GM10266 (cell line): ENCODE results near the gene LRRC47.
"Not testable (repeated sequence)": the region's sequence is repeated elsewhere in the genome, so short reads cannot be mapped to it uniquely, and the experiment has no call there.

Source experiments
- DNase-seq: peaks from one replicate; pipeline ENCODE4 v3.0.0; 2012; ENCODE audit errors: extremely low spot score
- TF ChIP-seq, protein P1 (sequence below): IDR thresholded peaks from 2 replicates; pipeline ENCODE4 v1.5.1; 2012; ENCODE audit warnings: mild to moderate bottlenecking, low read depth; ENCODE audit not compliant: control insufficient read depth, insufficient read depth; ENCODE audit errors: missing control alignments

Gene LRRC47

DNA sequence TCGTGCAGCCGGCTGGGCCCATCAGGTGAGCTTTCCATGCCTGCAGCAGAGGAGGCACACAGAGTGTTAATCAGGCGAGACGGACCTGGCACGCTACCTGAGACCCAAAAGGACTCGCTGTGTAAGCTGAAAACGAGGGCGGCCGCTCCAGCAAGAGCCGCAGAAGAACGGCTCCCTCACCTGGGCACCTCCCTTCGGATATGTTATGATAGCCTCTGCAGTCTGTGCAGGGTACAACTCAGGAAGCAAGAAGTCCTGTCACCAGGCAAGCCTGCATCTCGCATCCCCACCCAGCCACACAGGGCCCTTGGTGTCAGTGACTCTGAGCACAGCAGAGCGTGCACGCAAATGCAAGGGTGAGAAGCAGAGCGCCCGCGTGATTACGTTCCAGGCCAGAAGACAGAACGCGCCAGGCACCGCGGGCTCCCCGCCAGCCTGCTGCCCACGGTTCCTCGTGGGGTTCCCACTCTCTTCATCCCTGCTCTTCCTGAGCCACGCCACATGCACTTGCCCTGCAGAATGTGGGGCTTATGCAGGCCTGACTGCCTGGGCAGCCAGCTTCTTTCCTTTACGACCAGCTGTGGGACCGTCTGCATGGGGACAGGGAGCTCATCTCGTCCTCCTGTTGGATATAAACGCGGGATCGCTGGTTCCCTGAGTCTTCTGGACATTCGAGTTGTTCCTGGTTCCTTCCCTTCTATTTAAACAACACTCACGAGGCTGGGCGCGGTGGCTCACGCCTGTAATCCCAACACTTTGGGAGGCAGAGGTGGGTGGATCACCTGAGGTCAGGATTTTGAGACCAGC lies 20.2 kb upstream of the LRRC47 start:
- no peak for DNase-seq

DNA sequence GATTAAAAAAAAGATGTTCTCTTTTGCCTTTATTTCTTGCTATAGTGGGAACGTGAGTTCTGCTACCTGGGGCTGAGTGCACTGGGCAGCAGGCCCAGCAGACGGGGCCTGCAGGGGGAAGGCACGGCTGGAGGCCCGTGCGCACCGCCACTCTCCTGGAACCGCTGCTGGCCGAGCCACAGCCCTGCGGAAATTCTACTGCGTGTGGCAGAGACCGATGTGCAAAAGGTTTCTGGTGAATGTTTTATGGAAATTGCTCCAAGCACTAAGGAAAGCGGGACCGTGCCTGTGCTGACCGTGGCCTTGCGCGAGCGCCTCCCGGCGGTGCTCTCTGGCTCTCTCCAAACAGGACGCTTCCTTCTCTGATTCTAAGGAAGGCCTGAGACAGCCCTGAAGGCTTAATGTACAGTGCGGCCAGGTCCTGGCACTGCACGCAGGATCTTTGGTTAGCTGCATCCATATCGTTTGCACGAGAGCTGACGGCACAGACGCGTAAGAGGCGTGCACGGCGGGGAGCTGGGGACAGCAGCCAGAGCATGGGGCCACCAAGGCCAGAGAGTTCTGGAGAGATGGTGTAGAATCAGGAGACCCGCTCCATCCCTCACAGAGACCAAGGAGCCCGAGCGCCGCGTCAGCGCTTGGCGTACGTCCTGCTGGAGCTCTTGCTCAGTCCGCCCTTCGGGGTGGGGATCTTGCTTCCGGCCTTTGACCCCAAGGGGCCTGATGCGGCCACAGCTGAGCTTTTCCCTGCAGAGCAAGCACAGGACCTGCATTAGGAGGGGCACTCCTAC lies 18.7 kb upstream of the LRRC47 start:
- TF ChIP-seq, protein P1, sequence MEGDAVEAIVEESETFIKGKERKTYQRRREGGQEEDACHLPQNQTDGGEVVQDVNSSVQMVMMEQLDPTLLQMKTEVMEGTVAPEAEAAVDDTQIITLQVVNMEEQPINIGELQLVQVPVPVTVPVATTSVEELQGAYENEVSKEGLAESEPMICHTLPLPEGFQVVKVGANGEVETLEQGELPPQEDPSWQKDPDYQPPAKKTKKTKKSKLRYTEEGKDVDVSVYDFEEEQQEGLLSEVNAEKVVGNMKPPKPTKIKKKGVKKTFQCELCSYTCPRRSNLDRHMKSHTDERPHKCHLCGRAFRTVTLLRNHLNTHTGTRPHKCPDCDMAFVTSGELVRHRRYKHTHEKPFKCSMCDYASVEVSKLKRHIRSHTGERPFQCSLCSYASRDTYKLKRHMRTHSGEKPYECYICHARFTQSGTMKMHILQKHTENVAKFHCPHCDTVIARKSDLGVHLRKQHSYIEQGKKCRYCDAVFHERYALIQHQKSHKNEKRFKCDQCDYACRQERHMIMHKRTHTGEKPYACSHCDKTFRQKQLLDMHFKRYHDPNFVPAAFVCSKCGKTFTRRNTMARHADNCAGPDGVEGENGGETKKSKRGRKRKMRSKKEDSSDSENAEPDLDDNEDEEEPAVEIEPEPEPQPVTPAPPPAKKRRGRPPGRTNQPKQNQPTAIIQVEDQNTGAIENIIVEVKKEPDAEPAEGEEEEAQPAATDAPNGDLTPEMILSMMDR: no peak
- no peak for DNase-seq

More for the DNA sequence above, 20.2 kb upstream of the LRRC47 start:
- TF ChIP-seq, protein P1: no peak

DNA sequence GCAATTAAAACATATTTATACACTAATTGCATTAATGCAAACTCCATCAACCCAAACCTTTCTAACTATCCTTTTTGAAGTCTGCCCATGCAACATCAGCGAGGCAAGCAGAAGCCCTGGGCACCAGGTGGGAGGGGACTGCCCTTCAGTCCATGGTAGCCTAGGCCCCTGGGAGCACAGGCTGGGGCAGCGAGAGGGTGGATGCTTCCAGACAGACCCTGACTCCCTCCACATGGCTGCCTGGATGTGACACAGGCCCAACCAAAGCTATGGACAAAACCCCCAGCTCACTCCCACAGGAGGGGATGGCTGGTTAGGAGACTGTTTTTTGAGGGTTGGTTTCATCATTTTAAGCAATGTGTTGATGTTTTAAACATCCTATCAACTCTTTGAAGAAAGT lies 17.8 kb upstream of the LRRC47 start:
- TF ChIP-seq, protein P1: no peak
- no peak for DNase-seq

DNA sequence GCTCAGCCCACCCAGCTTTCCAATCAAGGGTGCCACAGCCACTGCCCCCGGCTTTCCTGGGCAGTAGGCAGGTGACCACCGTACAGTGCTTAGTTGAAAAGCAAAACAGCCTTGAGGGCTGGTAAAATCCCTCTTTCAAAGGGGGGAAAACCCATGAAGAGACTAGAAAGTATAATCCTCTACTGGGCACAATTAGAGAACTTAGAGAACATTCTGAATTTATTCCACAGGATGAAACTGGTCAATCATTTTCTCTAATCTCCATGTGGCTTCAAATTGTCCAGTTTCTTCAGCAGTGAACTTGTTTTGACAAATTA lies 15.3 kb upstream of the LRRC47 start:
- TF ChIP-seq, protein P1: no peak
- DNase-seq: no peak

DNA sequence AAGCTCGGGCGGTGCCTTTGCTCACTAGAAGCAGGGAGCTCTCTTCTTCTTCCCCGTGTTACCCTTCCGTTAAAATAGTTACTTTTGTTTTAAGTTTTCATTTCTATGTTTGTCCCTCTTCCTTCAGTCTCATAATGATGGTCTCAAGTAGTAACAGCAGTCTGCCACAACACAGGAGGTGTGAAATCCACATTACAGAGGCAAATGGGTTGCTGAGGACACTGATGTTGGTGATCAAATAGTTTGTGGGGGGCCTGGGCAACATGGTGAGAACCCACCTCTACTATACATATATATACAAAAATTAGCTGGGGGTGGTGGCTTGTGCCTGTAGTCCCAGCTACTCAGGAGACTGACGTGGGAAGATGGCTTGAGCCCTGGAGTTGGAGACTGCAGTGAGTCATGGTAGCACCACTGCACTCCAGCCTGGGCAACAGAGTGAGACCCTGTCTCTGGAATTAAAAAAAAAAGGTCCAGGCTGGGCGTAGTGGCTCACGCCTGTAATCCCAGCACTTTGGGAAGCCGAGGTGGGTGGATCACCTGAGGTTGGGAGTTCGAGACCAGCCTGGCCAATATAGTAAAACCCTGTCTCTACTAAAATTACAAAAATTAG lies 14.0 kb upstream of the LRRC47 start:
- DNase-seq: not testable (repeated sequence)

DNA sequence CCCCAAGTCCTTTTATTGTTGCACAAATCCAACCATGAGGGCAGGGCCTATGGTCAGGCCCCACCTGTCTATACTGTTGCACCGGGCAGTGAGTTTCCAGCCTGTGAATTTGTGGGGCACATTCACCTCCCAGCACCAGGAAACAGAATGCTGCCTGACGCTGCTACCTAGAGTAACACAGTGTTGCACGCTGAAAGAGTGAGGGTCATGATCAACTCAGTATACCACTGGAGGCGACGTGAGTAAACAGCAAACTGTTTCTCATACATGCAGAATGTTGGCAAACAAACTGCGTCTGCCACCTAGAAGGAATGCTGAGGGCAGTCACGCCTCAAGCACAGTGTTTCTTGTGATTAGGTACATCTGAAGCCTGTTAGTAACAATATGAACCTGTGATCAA lies 13.4 kb upstream of the LRRC47 start:
- DNase-seq: no peak
- TF ChIP-seq, protein P1: no peak

DNA sequence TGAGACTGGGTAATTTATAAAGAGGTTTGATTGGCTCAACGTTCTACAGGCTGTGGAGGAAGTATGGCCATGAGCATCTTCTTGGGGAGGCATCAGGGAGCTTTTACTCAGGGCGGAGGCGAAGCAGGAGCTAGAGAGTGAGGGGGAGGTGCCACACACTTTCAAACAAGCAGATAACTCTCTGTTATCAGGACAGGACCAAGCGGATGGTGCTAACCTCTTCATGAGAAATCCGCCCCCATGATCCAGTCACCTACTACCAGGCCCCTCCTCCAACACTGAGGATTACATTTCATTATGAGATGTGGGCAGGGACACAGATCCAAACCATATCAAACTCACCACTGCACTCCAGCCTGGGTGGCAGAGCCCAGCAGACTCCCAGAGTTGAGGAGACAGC lies 11.5 kb upstream of the LRRC47 start:
- DNase-seq: no peak
- TF ChIP-seq, protein P1: no peak
